ENCODE measurements around the gene CADM1.

DNA sequence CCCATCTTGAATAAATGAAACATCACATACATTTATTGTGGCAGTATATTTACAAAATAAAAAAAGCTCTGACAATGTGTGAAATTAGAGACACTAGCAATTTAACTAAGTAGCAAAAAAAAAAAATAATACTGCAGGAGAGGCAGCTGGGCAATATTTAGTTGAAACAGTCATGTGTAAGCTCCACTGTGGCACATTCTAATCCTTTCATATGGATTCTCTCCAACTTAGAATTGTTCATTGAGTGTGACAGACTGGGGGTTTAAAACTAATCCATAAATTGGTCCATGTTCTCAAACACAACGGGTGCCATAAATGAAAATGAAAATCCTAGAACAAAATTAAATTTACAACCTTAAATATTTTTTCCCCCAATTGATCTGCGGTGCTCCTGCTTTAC is 302.1 kb downstream of the CADM1 start:
- TF ChIP-seq EZH2 (IDR thresholded peaks at IDR 0.05; ENCODE audit: low read length), result no peak
- TF ChIP-seq, protein P1, sequence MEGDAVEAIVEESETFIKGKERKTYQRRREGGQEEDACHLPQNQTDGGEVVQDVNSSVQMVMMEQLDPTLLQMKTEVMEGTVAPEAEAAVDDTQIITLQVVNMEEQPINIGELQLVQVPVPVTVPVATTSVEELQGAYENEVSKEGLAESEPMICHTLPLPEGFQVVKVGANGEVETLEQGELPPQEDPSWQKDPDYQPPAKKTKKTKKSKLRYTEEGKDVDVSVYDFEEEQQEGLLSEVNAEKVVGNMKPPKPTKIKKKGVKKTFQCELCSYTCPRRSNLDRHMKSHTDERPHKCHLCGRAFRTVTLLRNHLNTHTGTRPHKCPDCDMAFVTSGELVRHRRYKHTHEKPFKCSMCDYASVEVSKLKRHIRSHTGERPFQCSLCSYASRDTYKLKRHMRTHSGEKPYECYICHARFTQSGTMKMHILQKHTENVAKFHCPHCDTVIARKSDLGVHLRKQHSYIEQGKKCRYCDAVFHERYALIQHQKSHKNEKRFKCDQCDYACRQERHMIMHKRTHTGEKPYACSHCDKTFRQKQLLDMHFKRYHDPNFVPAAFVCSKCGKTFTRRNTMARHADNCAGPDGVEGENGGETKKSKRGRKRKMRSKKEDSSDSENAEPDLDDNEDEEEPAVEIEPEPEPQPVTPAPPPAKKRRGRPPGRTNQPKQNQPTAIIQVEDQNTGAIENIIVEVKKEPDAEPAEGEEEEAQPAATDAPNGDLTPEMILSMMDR (optimal IDR thresholded peaks at IDR 0.05 in 1 of 3, IDR thresholded peaks at IDR 0.05 in 1 of 3, conservative IDR thresholded peaks at IDR 0.05 in 1 of 3; ENCODE audit: extremely low read depth in 1 of 3, insufficient read depth in 2 of 3, low read length in 3 of 3), result no peak

Measured in keratinocyte (primary cell).